K562 (cell line): ENCODE results near the gene CD4. TPM values are rescaled to one million over a fixed set of nuclear protein-coding genes. Genes with fewer than 3 reads are reported as not detected.
A peak's percentile ranks its signal among the peaks of the same experiment; 100 is the strongest.

Experiments
- ARNT ChIP-seq, 2 experiments: fragments of 450-650 bp; IDR thresholded peaks; 2 replicates each; pipeline ENCODE4 v1.6.1; 2016; ENCODE audit warnings: mild to moderate bottlenecking in 1 of 2
- BRD9 ChIP-seq: fragments of 450-650 bp; IDR thresholded peaks from 2 replicates; pipeline ENCODE4 v1.6.1; 2018; ENCODE audit warnings: low read depth; ENCODE audit not compliant: partially characterized antibody
- HCFC1 ChIP-seq: IDR thresholded peaks from 2 replicates; pipeline ENCODE4 v1.6.1; 2012; ENCODE audit warnings: low read depth, low read length, improper control_type of control experiment
- NR2F6 ChIP-seq: fragments of 450-650 bp; formaldehyde crosslinking; IDR thresholded peaks from 2 replicates; pipeline ENCODE4 v1.4.0; 2020; ENCODE audit warnings: mild to moderate bottlenecking
- SRF ChIP-seq, 2 experiments: fragments of 250-450, 450-650 bp in 1 of 2; sonication (Bioruptor Pico) in 1 of 2; sonication (generic) in 1 of 2; formaldehyde crosslinking; IDR thresholded peaks; 2 replicates each; pipeline versions ENCODE4 v1.5.0 to v1.5.1; 2020 to 2022; ENCODE audit warnings: mild to moderate bottlenecking in 1 of 2, missing genetic modification reagents in 1 of 2
- THRA ChIP-seq: fragments of 450-650 bp; IDR thresholded peaks from 2 replicates; pipeline ENCODE4 v1.6.1; 2017; ENCODE audit warnings: mild to moderate bottlenecking, moderate library complexity
- USF1 ChIP-seq: sonication (generic); formaldehyde crosslinking; IDR thresholded peaks from 2 replicates; pipeline ENCODE4 v1.9.0; 2022; ENCODE audit warnings: mild to moderate bottlenecking, missing genetic modification reagents
- ZBTB8A ChIP-seq: fragments of 450-650 bp; IDR thresholded peaks from 2 replicates; pipeline ENCODE4 v1.6.1; 2018; ENCODE audit warnings: mild to moderate bottlenecking, moderate library complexity; ENCODE audit not compliant: partially characterized antibody
- ZFP91 ChIP-seq: sonication (generic); formaldehyde crosslinking; IDR thresholded peaks from 2 replicates; pipeline ENCODE4 v1.8.0; 2022; ENCODE audit warnings: mild to moderate bottlenecking, missing genetic modification reagents
- polyA plus RNA-seq, 8 experiments: library from polyadenylated mRNA; depleted of rRNA in 4 of 8; stranded (reverse) in 5 of 8; unstranded in 3 of 8; fragments of >200 nt; fragmentation: Nextera tagmentation in 2 of 8; fragmentation: Illumina TruSeq in 1 of 8; extraction: Ambion mirVana in 2 of 8; extraction: Trizol in 1 of 8; gene quantifications; 2 replicates each; pipeline versions ENCODE4 v1.2.1 to v1.2.3, GENCODE V29; 2011 to 2014; ENCODE audit warnings: inconsistent platforms in 1 of 8, missing spikeins in 1 of 8
- total RNA-seq, 7 experiments: library from RNA; depleted of rRNA in 6 of 7; stranded (reverse); fragments of >200 nt in 6 of 7; fragmentation: Illumina TruSeq in 2 of 7; extraction: Trizol in 2 of 7; gene quantifications; 2 replicates each; pipeline versions ENCODE4 v1.2.1 to v1.2.3, GENCODE V29; 2011 to 2021; ENCODE audit warnings: low replicate concordance in 1 of 7
- TF ChIP-seq, protein P1 (sequence below): sonication (generic); formaldehyde crosslinking; IDR thresholded peaks from 2 replicates; pipeline ENCODE4 v1.8.1; 2023; ENCODE audit warnings: mild to moderate bottlenecking, missing genetic modification reagents

Gene CD4
- total and polyA plus RNA-seq, 9 of the 15 experiments (the other 6 are each of a cell fraction or from before 2014, with no cell fraction given), result 0.06 to 0.27 (median 0.09) TPM; not detected in 5

GRCh38 chr12:6825398-6826124 lies 36.2 kb downstream of the CD4 start (continued):
- TF ChIP-seq THRA (no peak), ZFP91 (CRISPR knock-in tag) (no peak), BRD9 (no peak), USF1 (CRISPR knock-in tag) (no peak), HCFC1 (0 out of 2 replicates have a peak, but pooled peaks have one; percentile 20), ZBTB8A (no peak), SRF (CRISPR knock-in tag; IDR thresholded peaks at IDR 0.05) (peak in 1 of 2 experiments; percentile 54; a peak in 1 of 4 replicates), NR2F6 (no peak), ARNT (IDR thresholded peaks at IDR 0.05) (no peak)
- TF ChIP-seq, protein P1, sequence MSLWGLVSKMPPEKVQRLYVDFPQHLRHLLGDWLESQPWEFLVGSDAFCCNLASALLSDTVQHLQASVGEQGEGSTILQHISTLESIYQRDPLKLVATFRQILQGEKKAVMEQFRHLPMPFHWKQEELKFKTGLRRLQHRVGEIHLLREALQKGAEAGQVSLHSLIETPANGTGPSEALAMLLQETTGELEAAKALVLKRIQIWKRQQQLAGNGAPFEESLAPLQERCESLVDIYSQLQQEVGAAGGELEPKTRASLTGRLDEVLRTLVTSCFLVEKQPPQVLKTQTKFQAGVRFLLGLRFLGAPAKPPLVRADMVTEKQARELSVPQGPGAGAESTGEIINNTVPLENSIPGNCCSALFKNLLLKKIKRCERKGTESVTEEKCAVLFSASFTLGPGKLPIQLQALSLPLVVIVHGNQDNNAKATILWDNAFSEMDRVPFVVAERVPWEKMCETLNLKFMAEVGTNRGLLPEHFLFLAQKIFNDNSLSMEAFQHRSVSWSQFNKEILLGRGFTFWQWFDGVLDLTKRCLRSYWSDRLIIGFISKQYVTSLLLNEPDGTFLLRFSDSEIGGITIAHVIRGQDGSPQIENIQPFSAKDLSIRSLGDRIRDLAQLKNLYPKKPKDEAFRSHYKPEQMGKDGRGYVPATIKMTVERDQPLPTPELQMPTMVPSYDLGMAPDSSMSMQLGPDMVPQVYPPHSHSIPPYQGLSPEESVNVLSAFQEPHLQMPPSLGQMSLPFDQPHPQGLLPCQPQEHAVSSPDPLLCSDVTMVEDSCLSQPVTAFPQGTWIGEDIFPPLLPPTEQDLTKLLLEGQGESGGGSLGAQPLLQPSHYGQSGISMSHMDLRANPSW, result no peak
